Activated CD4-positive, CD25-positive, alpha-beta regulatory T cell treated with anti-CD3 and anti-CD28 coated beads, Interleukin-2, amount 50 U/mL, for 16 hours (primary cell): ENCODE data around the gene DCT.

Experiments used
- DNase-seq: peaks from one replicate; pipeline ENCODE4 v3.0.0-alpha.2; 2020; ENCODE audit warnings: low read depth, low spot score

DCT gene

DNA sequence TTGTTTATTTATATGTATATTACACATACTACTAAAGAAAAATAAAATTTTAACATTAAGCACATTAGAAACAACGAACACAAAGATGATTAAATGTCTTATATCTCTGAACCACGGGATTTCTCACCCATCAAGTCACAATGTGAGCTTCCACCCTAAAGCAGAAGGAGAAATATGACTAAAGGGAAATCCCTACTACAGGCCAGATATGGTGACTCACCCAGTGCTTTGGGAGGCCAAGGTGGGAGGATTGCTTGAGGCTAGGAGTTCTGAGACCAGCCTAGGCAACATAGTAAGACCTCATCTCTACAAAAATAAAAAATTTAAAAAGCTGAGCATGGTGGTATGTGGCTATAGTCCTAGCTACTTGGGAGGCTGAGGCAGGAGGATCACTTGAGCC is 24.6 kb downstream of the DCT start:
- DNase-seq: no peak

DNA sequence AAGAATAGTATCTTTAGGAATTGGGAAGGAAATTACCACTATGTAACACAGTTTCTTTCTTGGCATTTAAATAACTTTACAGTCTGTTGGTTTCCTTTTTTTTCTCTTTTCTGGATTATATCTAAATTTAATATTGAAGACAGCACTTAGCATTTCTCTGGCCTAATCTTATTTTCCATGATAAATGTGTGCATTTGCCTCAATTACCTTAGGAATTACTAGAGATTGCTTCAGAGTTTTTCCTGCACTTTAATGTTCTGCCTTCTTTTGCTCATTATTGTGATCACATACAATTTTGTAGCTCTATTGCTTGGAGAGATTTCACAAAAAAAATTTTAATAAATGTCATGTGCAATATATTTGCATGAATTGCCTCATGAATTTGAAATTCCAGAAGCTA is 25.1 kb downstream of the DCT start:
- no peak for DNase-seq

DNA sequence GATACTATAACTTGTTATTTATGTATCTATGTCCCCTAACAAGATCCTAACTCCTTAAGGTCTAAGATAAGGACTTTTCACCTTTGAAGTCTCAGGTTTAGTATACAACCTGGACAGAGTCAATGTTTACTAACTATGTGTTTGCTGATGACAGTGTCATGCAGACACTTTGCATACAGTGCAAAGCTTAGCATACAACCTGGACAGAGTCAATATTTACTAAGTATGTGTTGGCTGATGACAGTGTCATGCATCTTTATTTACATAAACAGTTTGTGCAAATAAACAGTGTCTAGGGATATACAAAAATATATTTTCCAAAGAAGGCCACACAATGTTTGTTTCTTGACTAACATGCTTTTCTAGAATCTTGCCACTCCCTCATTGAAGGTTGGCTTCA is 34.7 kb downstream of the DCT start:
- DNase-seq: no peak

DNA sequence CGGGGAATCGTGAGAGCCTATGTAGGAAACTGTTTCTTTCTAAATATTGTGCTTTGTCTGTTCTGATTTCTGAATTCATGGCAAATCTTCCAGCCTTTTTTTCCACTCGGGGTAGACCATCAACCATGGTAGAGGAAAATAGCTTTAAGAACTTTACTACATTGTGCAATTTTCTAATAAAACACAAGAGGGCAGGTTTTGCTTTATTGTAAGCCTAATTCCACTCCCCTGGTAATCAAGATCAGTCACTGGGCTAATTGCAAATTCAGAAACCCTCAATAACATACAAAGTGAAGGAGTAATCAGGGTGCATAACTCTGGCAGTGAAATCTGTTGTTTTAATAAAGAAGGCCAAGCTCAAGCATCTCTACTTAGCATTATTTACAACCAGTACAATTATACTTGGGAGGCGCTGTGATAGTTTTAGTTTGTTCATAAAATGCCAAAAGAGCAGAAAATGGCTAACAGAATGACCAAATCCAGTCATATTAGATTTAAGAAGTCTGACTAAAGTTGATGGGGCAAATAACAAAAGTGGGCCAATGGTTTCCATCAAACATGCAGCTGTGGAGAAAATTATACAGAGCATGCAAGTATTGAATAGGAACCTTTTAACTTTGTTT is 43.8 kb downstream of the DCT start:
- DNase-seq: no peak

DNA sequence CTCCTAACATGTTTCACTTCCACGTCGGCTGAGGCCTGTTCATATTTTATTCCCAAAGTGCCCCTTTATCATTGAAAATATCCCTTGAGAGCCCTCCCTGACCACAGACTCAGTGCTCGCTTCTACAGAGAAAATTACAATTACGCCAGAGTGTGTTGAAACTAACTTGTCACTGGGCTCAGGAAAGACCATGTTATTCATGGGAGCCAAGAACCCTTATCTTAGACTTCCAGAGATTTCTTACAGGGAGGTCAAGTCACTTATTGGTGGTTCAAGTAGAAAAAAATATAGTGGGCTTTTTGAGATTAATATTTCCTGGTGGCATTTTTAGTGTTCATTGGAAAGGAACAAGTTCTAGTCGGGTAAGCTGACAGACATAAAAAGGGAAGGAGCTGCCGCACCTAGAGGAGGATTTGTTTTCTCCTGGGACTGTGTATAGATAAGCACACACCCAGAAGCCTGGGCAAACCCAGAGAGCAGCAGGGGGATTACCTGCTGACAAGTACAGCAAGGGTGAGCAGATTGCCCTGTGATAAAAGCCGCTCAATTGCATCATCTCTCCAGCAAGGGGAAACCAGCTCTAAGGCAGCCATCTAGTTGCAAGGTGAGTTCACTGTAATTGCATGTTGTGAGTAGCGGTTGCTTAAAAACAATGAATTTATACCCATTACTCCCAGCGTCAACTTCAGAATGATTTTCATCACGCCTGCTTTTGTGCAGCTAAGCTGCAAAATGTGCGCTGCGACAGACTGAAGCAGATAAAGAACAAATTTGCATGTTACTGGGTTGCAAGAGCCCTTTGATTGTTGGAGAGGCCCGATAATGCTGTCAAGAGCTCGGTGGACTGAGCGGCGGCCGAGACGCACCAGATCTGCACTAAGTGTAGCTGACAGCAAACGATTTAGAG is 46.2 kb downstream of the DCT start:
- no peak for DNase-seq

DNA sequence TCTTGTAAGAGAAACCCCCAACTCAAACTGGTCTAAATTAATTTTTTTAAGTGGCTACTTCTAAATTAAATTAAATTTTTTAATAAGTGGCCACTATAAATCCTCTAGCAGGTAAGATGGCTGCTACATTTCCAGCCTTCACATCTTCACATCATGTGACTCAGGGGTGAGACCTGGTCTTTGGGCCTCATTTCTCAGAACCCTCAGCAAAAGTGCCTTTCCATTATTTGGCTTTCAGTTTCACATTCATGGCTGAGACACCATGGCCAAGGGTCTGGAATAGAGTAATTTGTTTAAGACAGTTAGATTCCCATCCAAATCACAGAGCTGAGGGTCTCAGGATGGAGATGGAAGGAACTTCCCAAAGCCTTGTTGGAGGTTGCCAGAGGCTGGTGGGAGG is 47.5 kb downstream of the DCT start:
- DNase-seq: no peak

DNA sequence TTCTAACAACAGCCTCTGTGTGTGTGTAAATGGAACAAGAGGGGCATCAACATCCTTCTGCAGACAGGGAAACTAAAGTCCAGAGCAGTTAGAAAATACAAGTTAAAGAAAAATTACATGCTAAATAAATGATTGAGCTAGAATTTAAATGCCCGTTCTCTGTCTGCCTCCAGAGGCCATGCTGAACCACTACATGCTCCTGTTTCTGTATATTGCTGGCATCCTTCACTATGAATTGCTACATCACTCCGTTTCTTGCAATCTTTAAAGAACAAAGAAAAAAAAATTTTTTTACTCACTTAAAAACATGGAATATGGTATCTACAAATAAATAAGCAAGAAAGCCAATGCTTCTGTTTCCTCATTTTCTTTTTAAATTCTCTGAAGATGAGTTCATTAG is 47.9 kb downstream of the DCT start:
- no peak for DNase-seq

DNA sequence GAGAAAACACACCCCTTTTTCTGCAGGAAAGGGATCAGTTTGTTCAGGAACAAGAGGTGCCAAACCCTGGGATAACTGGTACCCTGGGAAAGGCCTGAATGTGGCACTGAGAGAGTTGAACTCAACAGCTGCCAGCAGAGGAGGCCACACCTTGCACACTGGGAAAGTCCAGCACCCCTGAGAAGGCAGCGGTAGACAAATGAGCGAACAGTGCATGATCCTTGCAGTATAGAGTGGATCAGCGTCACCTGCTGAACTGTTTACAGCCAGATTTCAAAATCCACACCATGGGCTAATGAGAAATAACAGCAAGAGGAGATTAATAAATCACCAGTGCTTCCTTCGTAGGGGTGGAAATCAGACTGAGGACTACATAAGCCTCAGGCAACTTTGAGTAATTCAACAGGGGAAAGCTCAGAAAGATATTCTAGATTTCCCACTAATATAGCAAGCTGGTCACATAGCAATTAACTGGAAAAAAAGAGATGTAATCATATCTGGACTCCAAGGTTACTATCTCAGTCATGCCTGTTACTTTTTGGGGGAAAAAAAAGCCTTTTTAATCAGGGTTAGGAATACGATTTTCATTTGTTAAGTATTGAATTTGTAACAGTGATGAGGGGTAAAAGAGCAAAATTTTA is 52.0 kb downstream of the DCT start:
- DNase-seq: no peak

DNA sequence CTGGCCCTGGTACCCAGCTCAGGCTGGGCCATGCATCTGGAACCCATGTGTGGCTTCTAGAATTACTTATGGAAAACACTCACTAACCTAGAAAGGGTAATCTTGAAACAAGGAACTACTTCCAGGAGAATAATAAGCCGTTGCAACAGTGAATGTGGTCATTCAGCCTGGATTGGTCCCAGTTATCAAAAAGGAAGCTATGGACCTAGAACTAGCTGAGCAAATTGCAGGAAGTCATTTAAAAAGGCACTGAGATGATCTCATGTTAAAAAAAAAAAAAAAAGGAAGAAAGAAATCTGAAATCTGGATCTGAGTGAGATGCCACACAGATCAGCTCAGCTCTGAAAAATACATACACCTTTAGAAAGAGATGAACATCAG is 59.6 kb downstream of the DCT start:
- no peak for DNase-seq

DNA sequence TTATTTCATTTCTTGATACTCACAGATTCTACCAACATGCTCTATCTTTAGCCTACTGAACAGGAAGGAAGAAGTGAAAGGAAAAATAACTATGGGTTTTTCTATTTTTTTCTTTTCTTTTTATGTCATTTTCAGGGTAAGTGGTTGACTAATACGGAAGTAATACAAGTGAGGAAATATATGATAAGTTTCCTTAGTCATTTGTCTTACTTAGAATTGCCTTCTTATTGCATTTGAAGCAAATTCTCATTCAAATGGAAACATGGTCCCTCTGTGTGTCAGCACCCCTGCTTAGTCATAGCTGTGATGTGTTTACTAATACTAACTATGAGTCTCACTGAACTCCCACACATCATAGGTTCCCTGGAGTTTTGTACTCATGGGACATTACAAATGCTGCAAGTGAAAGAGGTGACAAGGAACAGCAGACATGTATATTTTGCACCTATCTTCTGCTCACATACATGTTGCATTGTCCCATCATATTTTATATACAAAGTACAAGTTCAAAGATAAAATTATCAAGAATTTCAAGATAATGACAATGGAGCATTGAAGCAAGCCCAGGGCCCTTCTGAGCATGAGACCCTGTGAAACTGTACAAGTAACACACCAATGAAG is 60.1 kb downstream of the DCT start:
- no peak for DNase-seq

DNA sequence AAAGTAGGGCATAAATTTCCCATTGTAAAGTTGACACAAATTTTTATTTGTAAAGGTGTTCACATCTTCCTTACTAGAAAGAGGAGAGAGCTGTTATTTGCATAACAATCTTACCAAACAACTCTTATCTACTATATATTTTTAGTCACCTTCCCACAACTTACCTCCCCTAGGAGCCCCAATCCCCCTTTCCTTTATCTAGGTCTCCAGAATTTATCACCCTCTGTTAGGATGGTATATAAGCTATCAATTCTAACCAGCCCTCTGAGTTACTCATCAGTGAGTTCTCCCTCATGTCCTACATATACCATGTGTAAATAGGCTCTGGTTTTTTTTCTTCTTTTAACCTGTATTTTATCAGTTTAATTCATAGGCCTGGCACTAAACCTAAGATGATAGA is 62.2 kb downstream of the DCT start:
- no peak for DNase-seq

DNA sequence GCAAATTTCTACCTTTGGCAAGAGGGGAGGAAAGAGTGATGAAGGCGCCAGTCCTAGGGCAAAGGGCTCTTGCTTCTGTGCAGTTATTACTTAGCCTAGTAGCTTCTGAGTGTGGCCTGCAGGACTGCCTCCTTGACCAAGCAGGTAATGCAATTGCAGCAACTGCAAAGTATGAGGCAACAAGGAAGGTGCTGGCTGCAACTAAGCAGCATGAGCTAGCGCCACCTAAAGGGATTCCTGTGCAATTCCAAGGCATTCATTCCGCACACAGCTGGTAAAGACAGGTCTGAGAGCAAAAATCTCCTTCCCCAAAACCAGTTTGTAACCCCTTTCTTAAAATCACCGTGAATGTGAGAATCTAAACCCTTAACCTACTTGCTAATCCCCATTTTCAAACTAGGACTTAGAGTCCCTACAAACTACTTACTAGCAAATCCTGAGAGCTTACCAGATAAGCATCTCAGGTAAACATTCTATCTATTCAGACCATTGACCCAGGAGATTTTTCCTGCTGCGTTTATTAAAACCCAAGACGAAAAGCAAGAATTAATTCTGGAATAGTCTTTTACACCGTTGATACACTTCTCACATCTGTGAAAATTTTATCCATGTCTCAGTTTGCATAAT is 62.9 kb downstream of the DCT start:
- DNase-seq: no peak

DNA sequence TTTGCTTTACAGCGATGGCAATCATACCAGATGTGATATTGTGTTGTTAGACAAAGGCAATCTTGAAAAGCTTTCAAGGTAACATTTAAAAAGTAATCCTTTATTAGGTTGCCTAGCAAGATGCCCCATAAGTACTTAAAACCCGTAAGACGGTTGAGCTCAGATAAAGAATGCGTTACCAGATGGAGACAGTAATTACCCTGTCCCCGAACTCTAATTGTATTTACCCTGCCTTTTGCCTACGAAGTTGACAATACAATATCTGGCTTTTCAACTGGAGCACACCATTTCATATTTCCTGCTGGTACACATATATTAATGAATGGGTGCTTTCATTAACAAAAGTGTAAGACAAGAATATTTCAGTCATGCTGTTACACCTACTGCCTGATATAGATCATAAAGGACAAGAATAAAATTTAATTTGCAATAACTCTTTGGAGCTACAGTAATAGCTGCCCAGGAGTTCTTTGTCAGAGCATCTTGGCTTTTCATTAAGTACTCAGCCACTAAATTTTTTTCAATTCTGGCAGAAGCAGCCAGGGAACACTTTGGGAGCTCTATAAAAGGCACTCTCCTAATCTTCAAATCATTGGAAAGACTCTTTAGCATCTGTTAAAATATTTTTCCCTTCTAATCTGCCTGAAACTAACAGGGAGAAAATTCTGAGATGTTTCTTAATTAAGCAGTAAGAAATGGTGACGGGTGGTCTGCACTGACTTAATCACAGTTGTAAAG is 63.8 kb downstream of the DCT start:
- no peak for DNase-seq

DNA sequence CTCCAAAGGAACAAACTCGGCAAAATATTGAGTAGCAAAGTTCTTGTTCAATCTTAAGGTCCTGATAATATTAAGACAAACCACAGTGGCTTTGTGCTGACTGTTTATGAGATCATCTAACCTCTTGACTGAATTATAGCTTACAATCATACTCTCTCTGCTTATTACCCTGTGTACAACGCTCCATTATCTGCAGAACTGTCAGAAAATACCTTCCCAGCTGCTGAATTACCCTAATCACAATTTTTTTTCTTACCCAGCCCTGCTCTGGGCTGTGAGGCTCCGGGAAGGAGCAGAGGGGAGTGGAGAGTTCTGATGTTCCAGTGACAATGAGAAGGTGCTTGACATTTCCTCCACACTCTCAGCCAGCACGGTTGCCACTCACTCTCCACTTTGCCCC is 64.8 kb downstream of the DCT start:
- DNase-seq: no peak

DNA sequence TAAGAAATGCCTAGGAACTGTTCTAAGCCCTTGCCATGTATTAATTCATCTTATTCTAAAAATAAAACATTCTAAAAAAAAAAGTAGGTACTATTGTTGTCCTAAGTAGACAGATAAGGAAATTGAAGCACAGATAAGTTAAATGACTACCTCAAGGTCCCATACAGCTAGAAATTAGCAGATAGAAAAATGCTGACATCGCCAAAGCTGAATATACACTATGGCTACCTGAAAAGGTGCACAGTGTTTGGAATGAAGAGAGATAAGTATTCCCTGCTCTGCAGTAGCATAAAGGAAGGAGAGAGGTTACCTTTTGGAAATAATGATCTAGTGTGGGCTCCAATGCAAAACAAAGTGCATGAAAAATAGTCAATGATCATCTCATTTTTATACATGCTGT is 65.3 kb downstream of the DCT start:
- DNase-seq: no peak

DNA sequence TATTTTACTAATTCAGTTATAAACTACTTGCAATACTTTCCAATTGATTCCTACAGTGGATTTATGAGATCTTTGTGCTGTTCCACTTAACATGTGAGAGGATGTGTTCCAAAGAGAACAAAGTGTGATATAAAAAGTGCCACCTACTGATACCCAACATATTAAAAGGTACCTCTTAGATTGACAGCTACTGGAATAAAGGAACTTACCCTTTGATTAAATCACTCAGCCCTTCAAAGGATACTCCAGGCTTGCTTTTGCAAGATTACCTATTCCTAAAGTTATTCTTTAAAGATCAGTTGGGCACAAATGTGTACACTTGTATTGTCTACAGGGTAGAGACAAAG is 65.9 kb downstream of the DCT start:
- DNase-seq: no peak

DNA sequence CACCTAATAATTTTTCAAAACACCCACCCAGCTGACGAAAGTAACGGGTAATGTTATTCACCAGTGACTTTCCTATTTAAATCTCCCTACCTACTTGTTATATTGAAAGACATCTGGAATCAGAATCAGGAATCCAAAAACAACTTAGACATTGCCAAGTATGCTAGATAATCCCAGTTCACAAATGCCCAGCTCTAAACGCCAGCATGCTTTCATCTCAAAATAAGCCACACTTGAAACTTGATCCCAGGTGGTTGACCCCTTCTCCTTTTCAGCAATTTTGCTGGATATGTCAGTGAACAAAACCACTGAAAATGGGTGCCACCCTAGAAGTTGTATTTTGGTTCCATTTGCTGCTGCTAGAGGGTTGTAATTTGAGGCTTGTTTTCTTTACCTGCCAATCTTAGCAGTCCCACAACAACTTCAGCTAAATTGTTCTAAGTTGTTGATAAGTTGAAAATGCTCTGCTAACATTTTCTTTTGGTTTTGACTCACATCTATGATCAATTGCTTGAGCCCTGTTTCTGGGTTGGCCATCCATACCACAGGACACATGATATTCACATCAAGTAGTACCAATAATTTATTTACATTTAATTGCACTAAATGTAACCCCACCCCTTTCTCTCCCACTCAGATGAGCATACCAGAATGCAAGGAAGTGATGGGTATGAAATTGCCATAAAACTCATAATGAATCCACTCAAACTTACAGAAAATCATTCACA is 66.4 kb downstream of the DCT start:
- no peak for DNase-seq

DNA sequence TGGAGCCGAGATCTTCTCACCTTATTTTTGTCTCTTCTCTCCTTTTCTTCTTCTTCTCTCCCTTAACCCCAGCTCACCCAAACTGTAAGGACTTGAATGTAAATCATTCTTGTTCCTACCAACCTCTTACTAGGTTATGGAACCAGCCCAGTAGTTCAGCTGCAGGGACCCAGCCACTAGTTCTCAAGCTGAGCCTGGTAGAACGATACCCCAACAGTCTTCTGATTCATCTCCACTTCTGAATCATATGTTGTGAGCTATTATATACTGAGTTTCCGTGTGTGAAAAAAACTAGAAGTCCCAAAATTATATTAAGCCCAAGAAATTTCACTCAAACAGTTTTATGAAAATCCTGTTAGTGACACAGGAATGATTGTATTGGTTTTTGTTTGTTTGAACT is 67.7 kb downstream of the DCT start:
- DNase-seq: no peak

DNA sequence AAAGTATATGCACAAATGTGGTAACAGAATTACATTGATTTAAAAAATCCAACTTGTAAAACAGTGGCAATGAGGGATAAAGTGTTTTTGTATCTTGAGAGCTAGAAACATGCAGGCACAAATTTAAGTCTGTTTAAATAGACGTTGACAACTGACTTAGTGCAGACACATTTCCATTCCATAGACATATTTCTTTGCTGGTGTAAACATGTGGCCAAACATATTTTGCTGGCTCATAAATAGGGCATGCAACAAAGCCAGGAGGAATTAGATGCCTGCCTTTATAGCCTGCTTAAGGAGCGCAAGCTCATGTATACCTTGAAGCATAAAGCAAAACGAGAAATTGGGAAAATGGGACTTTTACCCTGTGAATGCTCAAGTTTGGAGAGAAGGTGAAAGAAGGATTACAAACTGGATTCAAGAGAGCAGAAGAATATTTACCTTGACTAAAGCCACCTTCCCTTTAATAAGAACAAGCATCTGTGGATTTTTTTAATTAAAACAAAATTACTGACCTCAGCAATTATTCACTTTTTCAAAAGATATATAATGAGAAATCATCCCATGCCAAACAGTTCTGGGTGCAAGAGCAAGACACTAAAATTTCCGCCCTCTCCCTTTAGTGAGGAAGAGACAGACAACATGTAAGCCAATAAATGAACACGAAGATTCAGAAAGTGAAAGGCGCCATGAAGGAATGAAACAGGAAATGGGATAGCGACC is 71.0 kb downstream of the DCT start:
- DNase-seq: no peak

DNA sequence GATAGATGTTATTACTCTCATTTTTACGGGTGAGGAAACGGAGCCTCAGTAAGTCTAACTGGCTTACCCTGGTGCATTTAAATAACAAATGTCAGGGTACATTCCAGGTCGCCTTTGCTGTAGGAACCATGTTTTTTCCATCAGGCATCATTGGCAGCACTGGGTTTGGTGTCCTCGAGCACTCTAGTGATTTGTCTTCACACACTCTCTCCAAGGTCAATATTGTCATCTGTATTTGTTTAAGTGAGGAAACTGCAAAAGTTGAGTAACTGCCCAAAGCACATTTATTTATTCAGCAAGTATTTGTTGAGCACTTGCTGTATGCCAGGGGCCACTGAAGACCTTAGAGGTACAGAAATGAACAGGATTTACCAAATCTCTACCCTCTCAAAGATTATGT is 78.6 kb downstream of the DCT start:
- DNase-seq: no peak
